ENCODE data around the gene TMPRSS7. TPM values are rescaled to one million over a fixed set of nuclear protein-coding genes. Genes with fewer than 3 reads are reported as not detected.

TMPRSS7 gene
- polyA plus RNA-seq, 3 donors = not detected

- no peak overlapping the region for H2AFZ ChIP-seq (ENCODE audit: insufficient read depth, low read depth, low read length, poor library complexity, severe bottlenecking)
- H3K9ac ChIP-seq (ENCODE audit: insufficient read depth, low read length, poor library complexity, severe bottlenecking) = no peak overlapping the region
- H3K4me3 Mint-ChIP-seq = no peak overlapping the region
- no peaks in the 10 kb centered on the region for H3K36me3 Mint-ChIP-seq
- H4K20me1 ChIP-seq (ENCODE audit: insufficient read depth, low read length) = no peaks in the 10 kb centered on the region
- H3K79me2 ChIP-seq (ENCODE audit: insufficient read depth, low read length) = no peaks in the 10 kb centered on the region
- H3K27me3 ChIP-seq (ENCODE audit: control insufficient read depth in 2 of 2, insufficient read depth in 2 of 2, low read length in 2 of 2) = no peaks in the 10 kb centered on the region
- H3K36me3 ChIP-seq (replicated peaks in 1 of 2; ENCODE audit: control insufficient read depth in 1 of 2, insufficient read depth in 2 of 2, low read length in 2 of 2) = no peaks in the 10 kb centered on the region
- H3K27ac ChIP-seq (ENCODE audit: low read depth in 1 of 2, low read length in 2 of 2) = no peak overlapping the region
- no peak for DNase-seq
- H3K9me3 Mint-ChIP-seq = peaks cover 0 to 4% (median 0%) of the 10 kb centered on the region in 7 donors
- no peak for TF ChIP-seq CTCF (IDR thresholded peaks at IDR 0.05)
- WGBS (ENCODE audit: insufficient coverage) = no CpG with 5 or more reads among the region's 1 CpG
- H3K4me3 ChIP-seq (replicated peaks in 1 of 3; ENCODE audit: low read depth in 2 of 3, low read length in 3 of 3) = no peak overlapping the region
- intact Hi-C loops (cut with micrococcal nuclease) = no loop called here
- no peak overlapping the region for H3K27ac Mint-ChIP-seq
- no peak overlapping the region for H3K4me2 ChIP-seq (replicated peaks; ENCODE audit: extremely low read depth, low read length, poor library complexity, severe bottlenecking)
- no peaks in the 10 kb centered on the region for H3K9me3 ChIP-seq (replicated peaks in 1 of 2; ENCODE audit: control insufficient read depth in 1 of 2, insufficient read depth in 1 of 2, low read length in 2 of 2)
- H3K4me1 ChIP-seq (ENCODE audit: control insufficient read depth in 1 of 2, insufficient read depth in 2 of 2, low read length in 2 of 2) = no peaks in the 10 kb centered on the region
- H3K27me3 Mint-ChIP-seq (ENCODE audit: low read depth in 3 of 3) = peaks cover 2 to 14% (median 5%) of the 10 kb centered on the region in 3 donors
- no peaks in the 10 kb centered on the region for H3K4me1 Mint-ChIP-seq
Observed at GRCh38 chr3:112007633-112008032, 26.9 kb upstream of the TMPRSS7 start.

- Histone ChIP-seq H3K36me3 (replicated peaks in 1 of 2; ENCODE audit: control insufficient read depth in 1 of 2, insufficient read depth in 2 of 2, low read length in 2 of 2) (no peaks in the 10 kb centered on the region), H3K9me3 (replicated peaks in 1 of 2; ENCODE audit: control insufficient read depth in 1 of 2, insufficient read depth in 1 of 2, low read length in 2 of 2) (no peaks in the 10 kb centered on the region), H3K9ac (ENCODE audit: insufficient read depth, low read length, poor library complexity, severe bottlenecking) (no peak overlapping the region), H3K4me2 (replicated peaks; ENCODE audit: extremely low read depth, low read length, poor library complexity, severe bottlenecking) (no peak overlapping the region), H2AFZ (ENCODE audit: insufficient read depth, low read depth, low read length, poor library complexity, severe bottlenecking) (no peak overlapping the region), H3K79me2 (ENCODE audit: insufficient read depth, low read length) (no peaks in the 10 kb centered on the region), H3K27me3 (ENCODE audit: control insufficient read depth in 2 of 2, insufficient read depth in 2 of 2, low read length in 2 of 2) (no peaks in the 10 kb centered on the region), H3K4me3 (replicated peaks in 1 of 3; ENCODE audit: low read depth in 2 of 3, low read length in 3 of 3) (no peak overlapping the region), H4K20me1 (ENCODE audit: insufficient read depth, low read length) (no peaks in the 10 kb centered on the region), H3K4me1 (ENCODE audit: control insufficient read depth in 1 of 2, insufficient read depth in 2 of 2, low read length in 2 of 2) (peaks cover 8 to 11% of the 10 kb centered on the region in 2 donors), H3K27ac (ENCODE audit: low read depth in 1 of 2, low read length in 2 of 2) (no peak overlapping the region)
- peaks cover 0 to 6% (median 5%) of the 10 kb centered on the region in 3 donors for H3K27me3 Mint-ChIP-seq (ENCODE audit: low read depth in 3 of 3)
- no peak overlapping the region for H3K4me3 Mint-ChIP-seq
- peaks cover 0 to 4% (median 0%) of the 10 kb centered on the region in 7 donors for H3K9me3 Mint-ChIP-seq
- intact Hi-C loops (cut with micrococcal nuclease) = no loop called here
- H3K4me1 Mint-ChIP-seq = peaks cover 10% of the 10 kb centered on the region
- DNase-seq = no peak
- H3K27ac Mint-ChIP-seq = no peak overlapping the region
- TF ChIP-seq CTCF (IDR thresholded peaks at IDR 0.05) = no peak
- H3K36me3 Mint-ChIP-seq = no peaks in the 10 kb centered on the region
- WGBS (ENCODE audit: insufficient coverage) = no CpG with 5 or more reads among the region's 2 CpGs
Observed at GRCh38 chr3:112009670-112010069, 24.9 kb upstream of the TMPRSS7 start.

Measured in CD14-positive monocyte (primary cell).